ENCODE results near the gene CAMTA1.
A peak's percentile ranks its signal among the peaks of the same experiment; 100 is the strongest.

CAMTA1 gene

DNA sequence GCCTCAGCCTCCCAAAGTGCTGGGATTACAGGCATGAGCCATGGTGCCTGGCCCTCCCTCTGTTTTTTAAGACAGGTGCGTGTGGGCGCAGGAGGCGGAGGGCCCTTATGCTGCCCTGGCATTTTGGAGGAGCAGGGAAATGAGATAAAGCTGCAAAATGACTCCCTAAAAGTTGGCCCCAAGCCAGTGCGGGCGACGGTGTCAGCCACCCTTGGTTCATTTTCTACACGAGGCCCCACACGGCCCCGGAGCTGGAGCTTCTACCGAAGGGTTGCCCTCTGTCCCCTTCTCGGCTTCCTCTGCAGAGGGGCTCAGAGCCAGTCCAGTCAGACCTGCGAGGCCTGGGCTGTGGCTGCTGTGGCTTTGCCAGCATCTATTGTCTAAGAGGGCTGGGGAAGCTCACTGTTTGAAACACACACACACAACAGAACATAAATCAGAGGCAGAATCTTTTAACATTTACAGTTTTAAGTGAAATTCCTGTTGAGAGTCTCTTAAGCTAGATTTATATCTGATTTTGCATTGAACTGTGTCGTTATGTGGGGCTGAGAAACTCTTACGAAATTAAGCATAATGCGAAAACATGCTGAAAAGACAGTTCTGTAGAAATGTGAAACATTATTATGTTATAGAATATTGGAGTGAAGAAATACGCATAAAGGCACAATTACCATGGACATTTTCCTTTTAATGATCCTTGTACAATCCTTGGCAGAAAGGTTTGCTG is 255.9 kb downstream of the CAMTA1 start:
- no peak for DNase-seq (ENCODE audit: low spot score)

DNA sequence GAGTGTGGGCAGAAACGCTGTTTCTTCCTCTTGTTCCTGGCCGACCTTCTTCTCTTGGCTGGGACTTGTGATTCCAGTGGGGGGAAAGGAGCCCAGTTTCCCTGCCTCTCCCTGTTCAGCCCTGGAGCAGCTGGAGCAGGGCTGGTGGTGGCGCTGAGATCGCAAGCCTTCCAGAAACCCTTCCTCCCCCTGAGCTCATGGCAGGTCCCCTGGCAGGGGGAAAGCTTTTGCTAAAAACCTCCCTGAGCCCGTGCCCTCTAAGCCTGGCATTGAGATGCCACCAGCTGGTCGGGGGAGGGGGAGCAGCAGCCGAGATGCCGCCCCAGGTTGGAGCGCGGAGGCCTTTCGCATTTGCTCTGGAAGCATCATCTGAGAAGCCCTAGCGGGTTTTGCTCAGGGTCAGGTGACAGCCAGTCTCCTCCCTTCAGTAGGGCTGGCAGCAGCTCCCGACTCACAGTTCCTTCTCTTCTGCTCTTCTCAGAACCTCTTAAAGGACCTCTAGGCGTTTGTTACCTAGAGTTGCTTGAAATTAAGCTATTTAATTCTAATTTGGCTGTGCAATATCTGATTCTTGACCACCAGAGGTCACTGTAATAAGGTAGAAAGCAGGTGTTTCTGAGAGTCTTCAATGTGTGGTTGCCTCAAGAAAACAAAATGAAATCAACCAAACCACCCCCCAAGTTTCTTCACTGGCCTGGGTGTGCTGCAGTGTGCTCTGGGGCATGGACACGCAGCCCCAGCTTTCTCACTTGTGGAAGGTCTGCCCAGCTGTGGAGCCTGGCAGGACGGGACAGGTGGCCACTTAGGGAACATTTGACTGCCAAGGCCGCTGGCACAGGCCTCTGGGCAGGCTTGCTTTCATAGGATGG is 257.3 kb downstream of the CAMTA1 start:
- DNase-seq (ENCODE audit: low spot score) = peak; percentile 50

DNA sequence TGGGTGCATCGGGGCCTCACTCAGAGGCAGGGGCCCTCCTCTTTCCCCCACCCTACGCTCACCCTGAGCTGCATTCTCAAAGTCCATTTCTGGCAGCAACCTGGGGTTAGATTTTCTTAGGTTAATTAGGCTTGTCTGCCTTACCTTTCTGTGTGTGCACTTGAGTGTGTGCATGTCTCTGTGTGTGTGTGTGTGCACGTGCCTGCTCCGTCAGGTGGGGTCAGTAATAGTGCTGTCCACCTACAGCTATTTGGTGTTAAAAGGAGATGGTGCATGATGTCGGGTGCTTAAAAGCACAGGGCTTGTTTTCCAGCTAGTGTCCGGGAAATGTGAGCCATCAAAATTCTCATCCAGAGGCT is 257.9 kb downstream of the CAMTA1 start:
- no peak for DNase-seq (ENCODE audit: low spot score)

DNA sequence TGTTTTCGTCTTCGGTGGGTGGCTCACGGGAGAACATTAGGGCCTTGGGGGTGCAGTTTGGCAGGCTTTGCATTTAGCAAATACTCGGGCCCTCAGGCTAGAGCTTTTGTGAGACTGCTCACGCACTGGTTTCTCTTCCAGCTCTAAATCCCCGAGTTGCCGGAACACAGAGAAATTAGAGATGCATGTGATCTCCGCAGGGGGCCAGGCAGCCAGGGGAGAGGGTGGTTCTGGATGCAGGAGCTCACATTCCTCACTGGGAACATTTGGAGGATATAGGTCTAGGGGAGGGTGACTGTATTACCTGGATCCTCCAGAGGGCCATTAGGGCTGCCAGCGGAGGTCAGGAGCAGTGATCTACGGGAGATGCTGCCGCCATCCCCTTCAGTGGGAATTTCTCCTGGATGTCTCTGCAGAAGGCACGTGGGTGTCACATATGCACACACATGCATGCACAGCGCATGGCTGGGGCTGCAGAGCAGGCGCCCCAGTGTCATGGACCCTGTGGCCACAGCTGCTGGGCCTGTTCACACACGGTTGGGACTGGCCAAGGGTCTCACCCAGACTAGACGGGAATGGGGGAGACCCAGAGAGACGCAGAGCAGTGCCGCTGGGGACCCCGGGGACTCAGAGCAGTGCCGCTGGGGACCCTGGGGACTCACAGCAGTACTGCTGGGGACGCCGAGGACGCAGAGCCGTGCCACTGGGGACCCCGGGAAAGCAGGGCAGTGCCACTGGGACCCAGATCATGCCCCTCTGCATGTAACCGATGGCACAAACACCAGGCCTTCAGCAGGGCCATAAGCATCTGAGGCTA is 258.7 kb downstream of the CAMTA1 start:
- DNase-seq (ENCODE audit: low spot score) = no peak

DNA sequence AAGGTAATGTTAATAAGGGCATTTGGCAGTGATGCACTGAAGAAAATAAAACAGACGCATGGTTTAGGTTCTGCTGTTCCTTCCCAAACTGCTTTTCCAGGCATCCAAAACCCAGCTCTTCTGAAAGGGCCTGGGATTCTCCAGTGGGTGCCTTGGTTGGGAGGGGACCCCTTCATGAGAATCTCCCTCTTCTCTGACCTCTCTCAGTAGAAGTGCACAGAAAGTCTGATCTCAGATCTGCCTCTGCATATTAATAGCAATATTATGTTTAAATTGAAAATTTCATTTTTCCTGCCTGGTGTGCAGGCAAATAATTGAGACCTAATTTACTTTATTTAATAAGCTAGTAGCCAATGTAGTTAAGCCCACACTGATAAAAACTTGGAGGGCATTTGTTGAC is 260.6 kb downstream of the CAMTA1 start:
- DNase-seq (ENCODE audit: low spot score) = no peak

DNA sequence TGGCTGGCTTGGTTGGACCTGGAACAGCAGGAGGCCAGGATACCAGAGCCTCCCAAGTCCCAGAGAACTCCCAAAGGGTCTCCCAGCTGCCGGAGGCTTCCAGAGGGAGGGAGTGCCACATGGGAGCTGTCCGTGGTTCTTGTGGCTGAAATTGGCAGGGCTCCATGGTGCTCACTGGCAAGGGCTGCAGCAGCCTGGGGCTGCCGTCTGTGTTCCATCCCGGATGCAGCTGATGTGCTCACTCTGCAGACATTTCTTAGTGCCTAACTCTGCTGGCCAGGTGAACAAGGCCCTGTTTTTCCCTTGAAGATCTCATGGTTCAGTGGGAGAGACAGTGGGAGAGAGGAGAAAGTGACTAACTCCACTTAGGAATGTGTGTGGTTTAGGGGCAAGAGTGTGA is 261.1 kb downstream of the CAMTA1 start:
- DNase-seq (ENCODE audit: low spot score) = peak; percentile 70

DNA sequence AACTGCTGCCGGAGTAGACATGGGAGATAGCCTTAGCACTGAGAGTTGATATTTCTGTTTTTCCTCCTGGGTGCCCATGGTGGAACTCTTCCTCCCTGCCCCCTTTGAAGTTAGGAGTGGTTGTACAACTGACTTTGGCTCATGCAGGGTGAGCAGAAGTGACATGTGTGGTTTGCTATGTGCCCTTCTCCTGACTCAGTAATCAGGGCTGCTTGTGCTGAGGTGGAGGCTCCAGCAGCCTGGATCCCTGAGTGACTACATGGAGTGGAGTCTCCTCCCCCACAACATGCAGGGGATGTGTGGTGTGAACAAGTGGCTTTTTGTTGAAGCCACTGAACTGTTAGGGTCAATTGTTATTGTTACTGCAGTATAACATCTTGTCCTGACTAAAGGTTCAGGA is 261.6 kb downstream of the CAMTA1 start:
- no peak for DNase-seq (ENCODE audit: low spot score)

DNA sequence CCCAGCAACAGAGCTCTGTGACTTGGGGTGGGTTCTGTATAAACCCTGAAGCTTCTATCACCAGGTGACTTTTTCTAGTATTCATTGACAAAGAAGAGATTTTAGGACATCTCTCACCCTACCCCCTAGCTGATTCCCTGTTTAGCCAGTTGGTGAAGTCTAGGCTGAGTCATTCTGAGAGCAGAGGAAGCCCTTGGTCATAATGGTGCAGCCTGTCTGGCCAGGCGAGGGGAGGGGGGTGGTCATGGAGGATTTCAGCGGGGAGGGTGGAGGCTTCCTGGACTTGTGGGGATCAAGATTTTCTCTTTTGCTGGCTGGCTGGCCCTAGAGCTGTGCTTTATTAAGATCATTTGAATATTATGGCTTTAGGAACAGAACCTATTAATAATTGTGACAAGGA is 262.6 kb downstream of the CAMTA1 start:
- DNase-seq (ENCODE audit: low spot score) = no peak

DNA sequence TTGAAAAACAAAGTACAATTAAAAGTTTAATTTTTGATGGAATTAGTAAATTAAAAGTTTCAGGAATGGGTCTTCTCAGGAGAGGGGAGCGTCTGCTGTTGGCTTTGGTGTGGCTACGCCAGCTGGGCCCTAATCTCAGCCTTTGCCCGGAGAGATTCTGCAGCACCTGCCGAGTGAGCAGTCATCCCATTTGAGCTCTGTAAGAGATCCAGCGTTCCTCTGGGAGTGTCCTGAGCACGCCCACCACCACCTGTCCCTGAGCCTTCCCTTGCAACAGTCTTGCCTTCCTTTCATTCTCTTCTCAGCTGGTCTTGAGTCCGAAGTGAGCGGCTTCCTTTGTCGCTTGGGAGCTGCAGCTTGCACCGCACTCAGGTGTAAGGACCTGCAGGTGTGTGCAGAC is 263.1 kb downstream of the CAMTA1 start:
- no peak for DNase-seq (ENCODE audit: low spot score)

DNA sequence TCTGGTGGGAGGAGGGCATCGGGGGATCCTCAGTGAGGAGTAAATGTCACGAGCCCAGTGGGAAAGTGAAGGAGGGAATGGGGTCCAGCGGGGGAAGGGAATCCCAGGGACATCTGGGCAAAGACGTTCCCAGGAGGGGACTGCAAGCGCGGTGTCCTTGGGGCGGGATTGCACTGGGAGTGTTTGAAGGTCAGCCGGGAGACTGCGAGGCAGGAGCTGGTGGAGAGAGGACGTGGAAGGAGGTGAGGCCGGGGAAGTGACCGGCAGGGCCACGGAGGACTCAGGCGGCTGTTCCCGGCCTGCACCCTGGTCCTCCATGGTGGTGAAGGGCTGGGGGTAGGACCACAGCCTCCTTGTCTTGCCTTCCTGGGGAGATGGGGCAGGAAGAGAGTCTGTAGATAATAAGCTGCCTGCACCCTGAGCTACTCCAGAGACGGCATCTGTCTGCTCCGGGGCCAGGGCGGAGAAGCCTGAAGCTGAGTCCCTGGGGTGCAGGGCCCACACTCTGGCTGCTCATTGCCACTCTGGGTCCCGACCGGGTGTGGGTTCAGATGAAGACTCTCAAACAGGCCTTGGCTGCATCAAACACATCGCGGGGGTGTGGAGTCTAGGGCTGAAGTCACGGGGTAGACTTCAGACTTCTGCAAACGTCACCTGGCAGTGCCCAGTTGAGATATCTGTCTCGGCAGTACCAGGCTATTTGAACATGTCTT is 264.8 kb downstream of the CAMTA1 start:
- no peak for DNase-seq (ENCODE audit: low spot score)

DNA sequence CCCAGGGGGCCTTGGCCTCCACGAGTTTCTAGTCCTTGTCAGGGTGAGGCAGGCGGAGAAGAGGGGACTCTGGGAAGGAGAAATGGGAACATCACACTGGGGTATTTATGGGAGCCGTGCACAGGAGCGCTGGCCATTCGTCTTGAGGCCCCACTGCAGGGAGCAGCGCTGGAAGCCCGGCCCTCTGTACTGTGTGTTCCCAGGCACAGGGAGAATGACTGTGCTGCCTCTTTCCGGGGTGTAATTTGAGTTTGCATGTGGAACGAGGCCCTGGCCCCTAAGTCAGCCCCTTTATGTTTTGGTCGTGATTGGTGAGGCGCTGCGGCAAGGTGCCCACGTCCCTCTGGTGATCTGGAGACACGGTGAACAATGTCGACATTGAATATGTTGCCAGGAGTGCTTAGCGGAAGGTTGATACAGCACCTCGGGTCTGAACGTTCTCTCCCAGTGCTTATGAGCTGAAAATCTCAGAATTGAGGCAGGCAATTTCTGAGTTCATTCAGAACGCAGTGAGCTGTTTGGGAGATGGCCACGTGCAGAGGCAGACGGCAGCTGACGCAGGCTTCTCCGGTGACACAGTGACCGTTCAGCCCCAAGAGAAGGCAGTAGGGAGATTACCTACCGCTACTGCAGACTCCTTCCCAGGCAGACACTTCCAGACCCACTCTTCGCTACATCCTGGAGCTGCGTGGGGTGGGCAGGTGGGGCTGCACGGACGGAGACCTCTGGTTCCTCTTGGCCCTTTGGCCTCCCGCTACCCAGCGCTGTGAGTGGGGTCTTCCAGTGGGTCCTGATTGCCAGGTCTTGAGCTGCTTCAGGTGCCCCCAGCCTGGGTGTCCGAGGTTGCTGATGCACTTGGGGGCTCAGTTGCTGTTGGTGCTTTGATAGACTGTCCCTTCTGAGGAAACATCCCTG is 265.8 kb downstream of the CAMTA1 start:
- DNase-seq (ENCODE audit: low spot score) = no peak

DNA sequence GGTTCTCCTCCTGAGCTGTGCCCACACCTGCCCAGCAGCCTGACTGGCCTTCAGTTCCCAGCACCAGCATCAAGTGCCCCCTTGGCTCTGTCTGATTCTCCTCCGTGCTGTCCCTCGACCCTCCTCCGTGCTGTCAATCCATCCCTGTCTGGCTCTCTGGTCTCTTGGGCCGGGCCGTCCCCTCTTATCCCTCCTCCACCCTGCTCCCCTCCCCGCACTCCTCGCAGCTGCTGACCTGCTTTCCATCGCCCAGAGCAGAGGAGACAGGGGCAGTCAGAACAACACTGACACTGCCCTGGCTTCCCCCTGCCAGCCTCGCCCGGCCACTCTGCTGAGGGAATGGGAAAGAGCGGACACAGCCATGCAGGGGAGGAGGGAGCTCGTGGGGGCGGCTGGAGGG is 267.4 kb downstream of the CAMTA1 start:
- DNase-seq (ENCODE audit: low spot score) = no peak

DNA sequence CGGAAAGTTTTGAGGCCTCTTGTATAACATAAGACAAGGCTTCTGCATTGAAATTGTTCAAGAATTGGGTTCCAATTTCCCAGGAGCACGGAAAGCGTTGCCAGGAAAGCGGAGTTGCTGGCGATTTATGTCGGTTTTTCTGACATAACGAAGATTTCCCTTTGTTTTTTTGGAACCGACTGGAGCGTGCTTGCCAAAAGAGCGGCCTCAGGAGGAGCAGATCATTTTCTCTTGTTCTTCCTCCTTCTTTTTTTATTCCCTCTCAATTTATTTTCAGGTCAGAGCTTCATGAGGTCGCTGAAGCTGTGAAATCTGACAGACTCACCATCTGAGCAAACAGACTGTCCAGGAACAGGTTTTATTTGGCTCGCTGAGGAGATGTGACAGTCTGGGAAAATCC is 275.5 kb downstream of the CAMTA1 start:
- no peak for DNase-seq (ENCODE audit: low spot score)

DNA sequence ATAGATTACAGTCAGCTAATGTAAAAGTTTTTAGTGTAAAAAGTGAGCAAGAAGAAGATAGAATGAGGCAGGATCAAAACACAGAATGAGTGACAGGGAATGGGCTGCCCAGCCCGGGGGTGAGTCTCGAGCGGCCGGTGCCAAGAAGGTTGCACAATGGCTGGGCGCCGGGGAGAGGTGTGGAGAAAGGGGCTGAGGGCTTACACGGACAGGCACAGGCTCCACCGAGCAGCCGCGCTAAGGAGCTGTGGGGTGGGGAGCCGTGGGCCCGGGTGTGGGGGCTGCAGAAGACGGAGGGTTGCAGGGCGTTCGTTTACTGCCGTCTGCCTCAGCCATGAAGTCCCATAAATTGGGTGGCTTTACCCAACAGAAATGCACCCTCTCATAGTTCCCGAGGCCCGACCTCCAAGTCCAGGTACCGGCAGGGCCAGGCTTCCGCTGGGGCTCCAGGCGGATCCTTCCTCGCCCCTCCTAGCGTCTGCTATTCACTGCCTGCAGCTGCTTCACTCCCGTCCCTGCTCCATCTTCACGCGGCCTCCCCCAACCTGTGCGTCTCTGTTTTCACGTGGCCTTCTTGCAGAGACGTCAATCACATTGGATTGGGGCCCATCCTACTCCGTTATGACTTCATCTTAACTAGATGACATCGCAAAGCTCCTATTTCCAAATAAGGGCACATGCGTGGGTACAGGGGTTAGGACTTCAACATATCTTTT is 277.2 kb downstream of the CAMTA1 start:
- DNase-seq (ENCODE audit: low spot score) = no peak

DNA sequence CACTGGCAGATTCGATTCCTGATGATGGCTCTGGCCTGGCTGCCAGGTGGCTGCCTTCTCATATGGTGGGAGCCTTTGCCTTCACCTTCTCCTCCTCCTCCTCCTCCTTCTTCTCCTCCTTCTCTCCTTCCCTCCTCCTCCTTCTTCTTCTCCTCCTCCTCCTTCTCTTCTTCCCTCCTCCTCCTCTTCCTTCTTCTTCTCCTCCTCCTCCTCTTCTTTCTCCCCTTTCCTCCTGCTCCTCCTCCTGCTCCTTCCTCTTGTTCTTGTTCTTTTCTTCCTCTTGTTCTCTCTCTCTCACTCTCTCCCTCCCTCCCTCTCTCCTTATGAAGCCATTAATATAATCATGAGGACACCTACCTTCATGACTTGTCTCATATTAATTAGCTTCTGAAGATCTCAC is 278.7 kb downstream of the CAMTA1 start:
- no peak for DNase-seq (ENCODE audit: low spot score)

DNA sequence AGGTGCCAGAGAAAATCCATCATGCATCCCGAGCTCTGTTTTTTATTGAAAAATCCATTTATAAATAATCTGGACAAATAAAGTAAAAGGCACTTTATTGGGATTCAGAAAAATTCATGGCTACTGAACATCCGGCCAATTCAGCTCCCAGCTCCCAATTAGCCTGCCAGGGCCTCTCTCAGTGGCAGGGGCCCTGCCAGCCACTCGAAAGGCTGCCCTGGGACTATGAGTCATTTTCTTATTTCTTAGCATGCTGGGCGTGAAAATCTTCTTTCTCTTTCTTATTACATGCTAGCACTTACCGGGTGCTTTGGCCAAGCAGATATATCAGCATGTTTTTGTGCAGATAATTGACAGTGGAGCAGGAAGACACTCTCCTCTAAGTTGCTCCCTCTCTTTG is 283.3 kb downstream of the CAMTA1 start:
- DNase-seq (ENCODE audit: low spot score) = no peak

DNA sequence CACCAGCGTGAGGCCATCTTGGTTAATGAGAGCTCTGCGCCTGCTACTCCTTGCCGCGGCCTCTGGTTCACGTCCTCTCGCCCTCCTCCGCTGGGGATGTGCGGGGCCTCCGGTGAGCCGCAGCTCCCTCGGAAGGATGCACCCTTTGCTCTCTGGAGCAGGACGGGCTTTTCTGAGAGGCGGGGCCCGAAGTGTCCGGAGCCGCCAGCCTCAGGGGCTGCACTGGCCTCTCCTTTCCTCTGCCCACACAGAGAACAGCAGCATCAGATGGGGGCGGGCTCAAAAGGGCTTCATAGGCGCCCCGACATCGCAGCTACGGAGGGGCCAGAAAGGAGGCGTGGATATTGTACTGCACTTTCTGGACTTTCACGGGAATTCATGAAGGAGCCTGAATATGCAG is 284.7 kb downstream of the CAMTA1 start:
- peak; percentile 37 for DNase-seq (ENCODE audit: low spot score)

DNA sequence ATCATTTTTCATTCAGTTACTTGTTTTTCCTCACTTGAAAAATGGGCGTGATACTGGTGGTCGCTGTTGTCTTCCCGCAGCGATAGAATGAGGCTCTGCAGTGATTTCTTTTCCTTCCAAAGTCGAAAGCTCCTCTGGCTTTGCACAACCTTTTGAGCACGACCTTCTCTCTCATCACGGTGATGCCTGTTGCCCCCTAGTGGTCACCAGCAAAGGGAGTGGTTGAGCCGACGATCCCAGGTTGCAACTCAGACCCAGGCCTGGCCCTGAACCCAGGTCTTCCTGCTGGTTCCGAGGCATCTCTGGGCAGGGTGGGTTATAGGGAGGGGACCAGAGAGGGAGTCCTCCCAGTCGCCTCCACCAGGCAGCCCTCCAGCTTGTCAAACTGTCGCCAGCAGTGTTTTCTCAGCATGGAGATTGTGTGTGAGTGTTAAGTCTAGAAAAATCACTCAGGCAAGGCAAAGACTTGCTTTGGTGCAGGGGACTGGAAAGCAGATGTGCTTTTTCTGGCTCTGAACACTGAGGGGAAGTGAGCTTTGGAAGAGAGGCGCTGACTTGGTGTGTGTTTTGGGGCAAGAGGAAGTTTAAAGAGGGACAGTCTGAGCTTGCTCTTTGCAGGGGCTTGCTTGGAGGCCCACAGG is 285.3 kb downstream of the CAMTA1 start:
- DNase-seq (ENCODE audit: low spot score) = peak; percentile 89

DNA sequence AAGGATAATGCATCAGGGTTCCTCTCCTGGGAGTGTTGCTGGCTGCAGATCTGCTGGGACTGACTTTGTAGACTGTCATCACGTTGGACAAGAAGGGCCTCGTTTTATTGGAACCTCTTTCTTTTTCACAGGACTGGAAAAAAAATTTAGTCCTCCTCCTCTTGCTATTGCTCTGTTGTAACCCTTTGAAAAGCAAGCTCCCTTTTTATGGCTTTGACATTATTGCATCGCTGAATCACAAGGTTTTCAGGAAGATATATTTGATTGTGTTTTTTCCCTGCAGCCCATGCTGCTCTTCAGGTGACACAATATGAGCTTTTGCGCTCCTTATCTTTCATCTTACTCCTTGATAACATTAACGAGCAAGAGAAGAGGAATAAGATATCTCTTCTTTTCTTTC is 290.9 kb downstream of the CAMTA1 start:
- DNase-seq (ENCODE audit: low spot score) = no peak

DNA sequence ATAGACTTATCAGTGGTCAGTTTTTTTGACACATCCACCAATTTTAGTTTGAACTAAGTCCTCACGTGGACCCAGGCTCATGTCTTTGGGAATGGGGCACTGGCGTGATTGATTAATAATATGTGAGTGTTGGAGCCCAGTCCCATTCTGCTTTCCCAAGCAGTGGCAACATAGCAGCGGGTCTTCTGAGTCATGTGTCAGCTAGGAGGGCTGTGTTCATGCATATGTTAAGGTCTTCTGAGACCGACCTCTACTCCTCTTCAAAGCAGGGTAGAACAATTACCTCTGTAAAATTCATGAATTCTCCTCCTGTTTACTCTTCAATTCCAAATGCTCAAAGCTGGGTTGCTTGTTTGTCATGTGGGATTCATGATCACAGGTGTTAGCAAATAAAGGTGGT is 291.3 kb downstream of the CAMTA1 start:
- no peak for DNase-seq (ENCODE audit: low spot score)
